ENCODE measurements around the gene SLC11A2.
A peak's percentile ranks its signal among the peaks of the same experiment; 100 is the strongest.

Gene SLC11A2

GRCh38 chr12:50953047-50953446, 73.1 kb downstream of the SLC11A2 start:
- H3K9me3 ChIP-seq (ENCODE audit: control insufficient read depth in 2 of 2, low read length in 2 of 2): no peaks in the 10 kb centered on the region
- H3K27me3 ChIP-seq (ENCODE audit: control insufficient read depth in 2 of 2, insufficient read depth in 2 of 2, low read length in 2 of 2): no peaks in the 10 kb centered on the region
- H3K9ac ChIP-seq (ENCODE audit: low read depth in 1 of 2, low read length in 2 of 2): no peak overlapping the region
- H3K4me3 ChIP-seq (ENCODE audit: low read length in 2 of 2): no peak overlapping the region
- no peak overlapping the region for H3K27ac ChIP-seq (ENCODE audit: low read depth in 2 of 2, low read length in 2 of 2)
- H3K4me1 ChIP-seq (ENCODE audit: control insufficient read depth in 2 of 2, insufficient read depth in 2 of 2, low read length in 2 of 2): no peaks in the 10 kb centered on the region
- H3K36me3 ChIP-seq (ENCODE audit: control insufficient read depth in 2 of 2, insufficient read depth in 2 of 2, low read length in 2 of 2): no peaks in the 10 kb centered on the region

GRCh38 chr12:50952510-50952909, 73.7 kb downstream of the SLC11A2 start, which contains the start of gene HIGD1C:
HIGD1C (plus strand) TSS chr12:50952544; CDS start chr12:50953999, 1,455 bp downstream.
- Histone ChIP-seq H3K4me3 (ENCODE audit: low read length in 2 of 2) (no peak within 1 kb of the TSS), H3K27ac (ENCODE audit: low read depth in 2 of 2, low read length in 2 of 2) (no peak within 1 kb of the TSS)

GRCh38 chr12:50951112-50951511, 75.1 kb downstream of the SLC11A2 start:
- Histone ChIP-seq H3K9ac (ENCODE audit: low read depth in 1 of 2, low read length in 2 of 2) (no peak overlapping the region), H3K27me3 (ENCODE audit: control insufficient read depth in 2 of 2, insufficient read depth in 2 of 2, low read length in 2 of 2) (no peaks in the 10 kb centered on the region), H3K9me3 (ENCODE audit: control insufficient read depth in 2 of 2, low read length in 2 of 2) (no peaks in the 10 kb centered on the region), H3K27ac (ENCODE audit: low read depth in 2 of 2, low read length in 2 of 2) (no peak overlapping the region), H3K4me3 (ENCODE audit: low read length in 2 of 2) (no peak overlapping the region), H3K36me3 (ENCODE audit: control insufficient read depth in 2 of 2, insufficient read depth in 2 of 2, low read length in 2 of 2) (no peaks in the 10 kb centered on the region), H3K4me1 (ENCODE audit: control insufficient read depth in 2 of 2, insufficient read depth in 2 of 2, low read length in 2 of 2) (no peaks in the 10 kb centered on the region)

More at GRCh38 chr12:50952510-50952909, 73.7 kb downstream of the SLC11A2 start, which contains the start of gene HIGD1C:
- Histone ChIP-seq H3K27me3 (ENCODE audit: control insufficient read depth in 2 of 2, insufficient read depth in 2 of 2, low read length in 2 of 2) (no peaks in the 10 kb centered on the region), H3K9me3 (ENCODE audit: control insufficient read depth in 2 of 2, low read length in 2 of 2) (no peaks in the 10 kb centered on the region), H3K36me3 (ENCODE audit: control insufficient read depth in 2 of 2, insufficient read depth in 2 of 2, low read length in 2 of 2) (no peaks in the 10 kb centered on the region), H3K9ac (ENCODE audit: low read depth in 1 of 2, low read length in 2 of 2) (no peak within 1 kb of the TSS), H3K4me1 (ENCODE audit: control insufficient read depth in 2 of 2, insufficient read depth in 2 of 2, low read length in 2 of 2) (no peaks in the 10 kb centered on the region)

DNA sequence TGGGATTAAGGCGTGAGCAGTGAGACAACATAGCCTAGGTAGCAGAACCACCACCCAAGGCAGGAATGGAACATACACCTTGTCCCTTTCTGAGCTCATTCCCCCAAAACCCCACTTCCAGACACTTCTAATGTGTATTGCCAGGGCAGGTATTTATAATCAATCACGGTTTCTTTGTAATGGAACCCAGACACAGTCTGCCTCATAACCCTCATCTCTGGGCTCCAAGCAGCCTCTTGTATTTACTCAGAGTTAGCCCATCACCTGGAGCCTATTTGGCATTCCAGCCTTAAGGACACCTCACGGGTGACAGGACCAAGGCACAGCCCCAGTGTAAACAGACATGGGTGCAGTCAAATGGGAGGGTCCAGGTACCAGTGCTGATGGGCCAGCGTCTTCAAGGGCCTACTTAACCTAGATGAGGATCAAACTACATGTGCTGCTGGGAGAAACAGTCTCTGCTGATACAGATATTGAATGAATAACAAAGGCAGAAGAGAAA, 76.3 kb downstream of the SLC11A2 start:
- Histone ChIP-seq H3K4me1 (ENCODE audit: control insufficient read depth in 2 of 2, insufficient read depth in 2 of 2, low read length in 2 of 2) (no peaks in the 10 kb centered on the region), H3K27me3 (ENCODE audit: control insufficient read depth in 2 of 2, insufficient read depth in 2 of 2, low read length in 2 of 2) (no peaks in the 10 kb centered on the region), H3K4me3 (ENCODE audit: low read length in 2 of 2) (no peak overlapping the region), H3K27ac (ENCODE audit: low read depth in 2 of 2, low read length in 2 of 2) (no peak overlapping the region), H3K9me3 (ENCODE audit: control insufficient read depth in 2 of 2, low read length in 2 of 2) (no peaks in the 10 kb centered on the region), H3K36me3 (ENCODE audit: control insufficient read depth in 2 of 2, insufficient read depth in 2 of 2, low read length in 2 of 2) (no peaks in the 10 kb centered on the region), H3K9ac (ENCODE audit: low read depth in 1 of 2, low read length in 2 of 2) (no peak overlapping the region)

- no peak overlapping the region for H3K27ac ChIP-seq (ENCODE audit: low read depth in 2 of 2, low read length in 2 of 2)
- no peak overlapping the region for H3K4me3 ChIP-seq (ENCODE audit: low read length in 2 of 2)
- no peaks in the 10 kb centered on the region for H3K36me3 ChIP-seq (ENCODE audit: control insufficient read depth in 2 of 2, insufficient read depth in 2 of 2, low read length in 2 of 2)
- H3K4me1 ChIP-seq (ENCODE audit: control insufficient read depth in 2 of 2, insufficient read depth in 2 of 2, low read length in 2 of 2): no peaks in the 10 kb centered on the region
- no peaks in the 10 kb centered on the region for H3K9me3 ChIP-seq (ENCODE audit: control insufficient read depth in 2 of 2, low read length in 2 of 2)
- no peaks in the 10 kb centered on the region for H3K27me3 ChIP-seq (ENCODE audit: control insufficient read depth in 2 of 2, insufficient read depth in 2 of 2, low read length in 2 of 2)
- no peak overlapping the region for H3K9ac ChIP-seq (ENCODE audit: low read depth in 1 of 2, low read length in 2 of 2)
These were observed 77.4 kb downstream of the SLC11A2 start for GRCh38 chr12:50948798-50949197.

GRCh38 chr12:50947933-50948626, 78.1 kb downstream of the SLC11A2 start:
- Histone ChIP-seq H3K4me3 (ENCODE audit: low read length in 2 of 2) (no peak overlapping the region), H3K9ac (ENCODE audit: low read depth in 1 of 2, low read length in 2 of 2) (no peak overlapping the region), H3K36me3 (ENCODE audit: control insufficient read depth in 2 of 2, insufficient read depth in 2 of 2, low read length in 2 of 2) (no peaks in the 10 kb centered on the region), H3K27me3 (ENCODE audit: control insufficient read depth in 2 of 2, insufficient read depth in 2 of 2, low read length in 2 of 2) (no peaks in the 10 kb centered on the region), H3K4me1 (ENCODE audit: control insufficient read depth in 2 of 2, insufficient read depth in 2 of 2, low read length in 2 of 2) (no peaks in the 10 kb centered on the region), H3K9me3 (ENCODE audit: control insufficient read depth in 2 of 2, low read length in 2 of 2) (no peaks in the 10 kb centered on the region), H3K27ac (ENCODE audit: low read depth in 2 of 2, low read length in 2 of 2) (no peak overlapping the region)

DNA sequence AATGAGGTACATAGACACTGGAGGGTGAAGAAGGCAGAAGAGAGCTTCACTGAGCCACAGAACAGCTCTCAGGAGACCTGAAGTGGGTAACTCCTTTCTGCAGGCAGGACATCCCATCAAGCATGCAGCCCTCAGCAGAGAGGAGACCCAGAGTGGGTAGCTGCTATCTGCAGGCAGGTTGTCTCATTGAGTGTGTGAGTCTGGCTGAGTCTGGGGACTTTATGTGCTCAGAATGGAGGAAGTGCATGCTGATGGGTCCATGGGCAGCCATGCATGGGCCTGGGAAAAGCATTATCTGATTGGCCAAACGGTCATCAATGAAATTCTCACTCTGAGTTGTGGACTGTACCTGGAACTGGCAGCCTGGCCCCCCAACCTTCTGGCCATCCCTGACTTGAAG, 88.5 kb downstream of the SLC11A2 start:
- Histone ChIP-seq H3K4me1 (ENCODE audit: control insufficient read depth in 2 of 2, insufficient read depth in 2 of 2, low read length in 2 of 2) (peaks cover 21 to 23% of the 10 kb centered on the region in 2 donors), H3K9ac (ENCODE audit: low read depth in 1 of 2, low read length in 2 of 2) (no peak overlapping the region), H3K36me3 (ENCODE audit: control insufficient read depth in 2 of 2, insufficient read depth in 2 of 2, low read length in 2 of 2) (peaks cover 0 to 4% of the 10 kb centered on the region in 2 donors), H3K9me3 (ENCODE audit: control insufficient read depth in 2 of 2, low read length in 2 of 2) (no peaks in the 10 kb centered on the region), H3K27me3 (ENCODE audit: control insufficient read depth in 2 of 2, insufficient read depth in 2 of 2, low read length in 2 of 2) (no peaks in the 10 kb centered on the region), H3K27ac (ENCODE audit: low read depth in 2 of 2, low read length in 2 of 2) (no peak overlapping the region), H3K4me3 (ENCODE audit: low read length in 2 of 2) (no peak overlapping the region)

GRCh38 chr12:50936821-50937530, 89.2 kb downstream of the SLC11A2 start:
- Histone ChIP-seq H3K36me3 (ENCODE audit: control insufficient read depth in 2 of 2, insufficient read depth in 2 of 2, low read length in 2 of 2) (peaks cover 0 to 4% of the 10 kb centered on the region in 2 donors), H3K9me3 (ENCODE audit: control insufficient read depth in 2 of 2, low read length in 2 of 2) (no peaks in the 10 kb centered on the region), H3K4me3 (ENCODE audit: low read length in 2 of 2) (no peak overlapping the region), H3K4me1 (ENCODE audit: control insufficient read depth in 2 of 2, insufficient read depth in 2 of 2, low read length in 2 of 2) (peaks cover 23 to 26% of the 10 kb centered on the region in 2 donors), H3K27me3 (ENCODE audit: control insufficient read depth in 2 of 2, insufficient read depth in 2 of 2, low read length in 2 of 2) (no peaks in the 10 kb centered on the region), H3K27ac (ENCODE audit: low read depth in 2 of 2, low read length in 2 of 2) (no peak overlapping the region), H3K9ac (ENCODE audit: low read depth in 1 of 2, low read length in 2 of 2) (no peak overlapping the region)

DNA sequence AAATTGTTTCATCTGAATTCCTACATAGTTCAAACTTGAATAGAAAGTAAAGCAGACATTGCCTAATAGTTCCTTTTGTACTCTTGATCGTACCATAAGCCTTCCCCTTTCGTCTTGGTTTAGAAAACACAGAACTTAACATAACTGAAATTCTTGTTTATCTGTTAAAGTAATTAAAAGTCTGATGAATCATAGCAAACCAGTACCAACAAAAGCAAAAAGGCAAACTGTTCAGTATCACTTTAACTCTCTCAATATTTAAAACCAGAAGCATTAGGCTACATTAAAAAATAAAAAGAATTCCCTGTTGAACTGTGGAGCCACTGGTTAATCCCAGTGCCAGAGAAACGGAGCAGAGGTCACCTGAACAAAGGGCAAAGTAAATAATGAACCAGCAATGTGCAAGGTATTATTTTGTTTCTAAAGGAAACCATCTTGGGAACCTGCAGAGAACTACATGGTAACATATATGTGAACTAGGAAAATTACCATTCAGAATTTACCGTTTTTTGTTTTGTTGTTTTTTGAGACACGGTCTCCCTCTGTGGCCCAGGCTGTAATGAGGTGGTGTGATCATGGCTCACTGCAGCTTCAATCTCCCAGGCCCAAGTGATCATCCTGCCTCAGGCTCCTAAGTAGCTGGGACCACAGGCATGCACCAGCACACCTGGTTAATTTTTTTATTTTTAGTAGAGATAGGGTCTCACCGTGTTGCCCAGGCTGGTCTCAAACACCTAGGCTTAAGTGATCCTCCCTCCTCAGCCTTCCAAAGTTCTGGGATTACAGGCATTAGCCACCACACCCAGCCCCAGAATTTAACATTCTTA, 91.0 kb downstream of the SLC11A2 start:
- Histone ChIP-seq H3K4me1 (ENCODE audit: control insufficient read depth in 2 of 2, insufficient read depth in 2 of 2, low read length in 2 of 2) (peaks cover 26 to 28% of the 10 kb centered on the region in 2 donors), H3K9me3 (ENCODE audit: control insufficient read depth in 2 of 2, low read length in 2 of 2) (no peaks in the 10 kb centered on the region), H3K27ac (ENCODE audit: low read depth in 2 of 2, low read length in 2 of 2) (peak overlapping the region; percentile 64 to 79), H3K27me3 (ENCODE audit: control insufficient read depth in 2 of 2, insufficient read depth in 2 of 2, low read length in 2 of 2) (no peaks in the 10 kb centered on the region), H3K9ac (ENCODE audit: low read depth in 1 of 2, low read length in 2 of 2) (peak overlapping the region in 1 of 2 donors; percentile 16), H3K36me3 (ENCODE audit: control insufficient read depth in 2 of 2, insufficient read depth in 2 of 2, low read length in 2 of 2) (peaks cover 0 to 6% of the 10 kb centered on the region in 2 donors), H3K4me3 (ENCODE audit: low read length in 2 of 2) (peak overlapping the region; percentile 33 to 38)
